ENCODE data around the gene SOWAHA.

GRCh38 chr5:132766806-132767055 is 46.4 kb upstream of the SOWAHA start:
- no peak for TF ChIP-seq CTCF (IDR thresholded peaks at IDR 0.05; ENCODE audit: insufficient read depth, low read depth, low read length)
- no peak for TF ChIP-seq EZH2 (IDR thresholded peaks at IDR 0.05; ENCODE audit: insufficient read depth, low read length)

Measured in astrocyte (in vitro differentiated cells and primary cell).